Measurements from ENCODE around the gene IST1.

- TF ChIP-seq EZH2 (IDR thresholded peaks at IDR 0.05; ENCODE audit: insufficient read depth, poor library complexity, severe bottlenecking) = no peak
- TF ChIP-seq EZH2phosphoT487 (IDR thresholded peaks at IDR 0.05; ENCODE audit: insufficient read depth, low read depth) = no peak
Measured at GRCh38 chr16:71899171-71899570, 3.8 kb downstream of the IST1 start.
